ENCODE measurements around the gene TRIM43B. TPM values are rescaled to one million over a fixed set of nuclear protein-coding genes. Genes with fewer than 3 reads are reported as not detected.
"Not testable (repeated sequence)": the region's sequence is repeated elsewhere in the genome, so short reads cannot be mapped to it uniquely, and the experiment has no call there.

The TRIM43B gene
- total RNA-seq, 1 donor from 2014 or later, result not detected

- H3K4me3 Mint-ChIP-seq (ENCODE audit: unreplicated experiment); H3K4me1 Mint-ChIP-seq (ENCODE audit: low read depth); H3K27ac Mint-ChIP-seq (ENCODE audit: unreplicated experiment); DNase-seq (ENCODE audit: low spot score); H3K9me3 Mint-ChIP-seq (ENCODE audit: low read depth); H3K36me3 Mint-ChIP-seq (ENCODE audit: low read depth); H3K27me3 Mint-ChIP-seq (ENCODE audit: low read depth): not testable (repeated sequence)
Measured at GRCh38 chr2:95466572-95466971, 18.0 kb downstream of the TRIM43B start.

GRCh38 chr2:95463292-95463691, 21.3 kb downstream of the TRIM43B start:
- not testable (repeated sequence) for H3K9me3 Mint-ChIP-seq (ENCODE audit: low read depth); H3K36me3 Mint-ChIP-seq (ENCODE audit: low read depth); H3K27me3 Mint-ChIP-seq (ENCODE audit: low read depth); DNase-seq (ENCODE audit: low spot score); H3K27ac Mint-ChIP-seq (ENCODE audit: unreplicated experiment); H3K4me1 Mint-ChIP-seq (ENCODE audit: low read depth); H3K4me3 Mint-ChIP-seq (ENCODE audit: unreplicated experiment)

GRCh38 chr2:95445317-95445716, 39.2 kb downstream of the TRIM43B start:
- H3K4me1 Mint-ChIP-seq (ENCODE audit: low read depth); DNase-seq (ENCODE audit: low spot score); H3K9me3 Mint-ChIP-seq (ENCODE audit: low read depth); H3K27me3 Mint-ChIP-seq (ENCODE audit: low read depth); H3K4me3 Mint-ChIP-seq (ENCODE audit: unreplicated experiment); H3K36me3 Mint-ChIP-seq (ENCODE audit: low read depth); H3K27ac Mint-ChIP-seq (ENCODE audit: unreplicated experiment): not testable (repeated sequence)

GRCh38 chr2:95442474-95443099, 42.0 kb downstream of the TRIM43B start:
- H3K9me3 Mint-ChIP-seq (ENCODE audit: low read depth); H3K4me1 Mint-ChIP-seq (ENCODE audit: low read depth); H3K27ac Mint-ChIP-seq (ENCODE audit: unreplicated experiment); H3K4me3 Mint-ChIP-seq (ENCODE audit: unreplicated experiment); H3K27me3 Mint-ChIP-seq (ENCODE audit: low read depth); DNase-seq (ENCODE audit: low spot score); H3K36me3 Mint-ChIP-seq (ENCODE audit: low read depth): not testable (repeated sequence)

DNA sequence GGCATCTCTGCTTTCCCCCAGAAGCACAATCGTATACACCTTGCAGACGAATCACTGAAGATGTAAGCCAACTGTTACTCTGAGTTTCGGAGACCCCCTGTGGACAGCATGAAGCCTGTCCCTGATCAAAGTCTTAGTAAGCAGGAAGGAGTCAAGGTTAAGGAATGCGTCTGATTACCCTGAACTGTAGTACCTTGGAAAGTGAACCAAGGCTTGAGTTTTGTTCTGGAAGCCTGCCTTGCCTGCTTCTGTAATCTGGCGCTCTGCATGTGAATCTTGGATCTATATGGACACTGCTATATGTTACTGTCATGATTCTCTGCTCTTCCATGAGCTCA, 48.7 kb downstream of the TRIM43B start:
- not testable (repeated sequence) for H3K4me3 Mint-ChIP-seq (ENCODE audit: unreplicated experiment); H3K9me3 Mint-ChIP-seq (ENCODE audit: low read depth); H3K36me3 Mint-ChIP-seq (ENCODE audit: low read depth); H3K27me3 Mint-ChIP-seq (ENCODE audit: low read depth); H3K27ac Mint-ChIP-seq (ENCODE audit: unreplicated experiment); DNase-seq (ENCODE audit: low spot score); H3K4me1 Mint-ChIP-seq (ENCODE audit: low read depth)

DNA sequence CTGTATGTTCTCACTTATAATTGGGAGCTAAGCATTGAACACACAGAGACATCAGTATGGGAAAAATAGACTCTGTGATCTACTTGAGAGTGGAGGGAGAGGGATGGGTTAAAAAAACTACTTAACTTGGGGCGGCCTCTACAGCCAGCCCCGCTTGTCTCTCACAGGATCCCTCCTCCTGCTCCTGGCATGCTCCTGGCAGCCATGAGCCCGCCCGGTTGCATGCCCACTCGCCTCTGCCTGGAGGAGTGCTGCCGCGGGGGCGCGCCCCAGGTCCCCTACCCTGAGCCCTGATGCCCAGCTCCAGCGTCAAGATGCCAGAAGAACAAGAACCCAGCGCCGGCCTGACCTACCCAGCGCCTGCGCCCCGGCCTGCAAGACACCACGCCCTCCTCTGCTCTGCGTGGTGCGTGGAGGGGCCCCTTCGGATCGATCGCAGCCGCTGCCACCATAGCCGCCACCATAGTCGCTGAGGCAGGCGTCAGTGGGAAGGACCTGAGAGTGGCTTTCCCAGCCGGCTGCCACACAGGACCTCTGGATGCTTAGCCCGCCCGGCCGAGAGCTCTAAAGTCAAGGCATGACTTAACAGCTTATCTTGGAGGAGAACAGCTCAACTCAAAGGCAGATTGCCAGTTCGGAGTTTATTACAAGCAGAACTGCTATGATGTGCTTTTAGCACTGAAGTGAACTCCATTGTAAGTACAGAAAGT, 49.2 kb downstream of the TRIM43B start:
- not testable (repeated sequence) for H3K4me1 Mint-ChIP-seq (ENCODE audit: low read depth); H3K36me3 Mint-ChIP-seq (ENCODE audit: low read depth); H3K4me3 Mint-ChIP-seq (ENCODE audit: unreplicated experiment); DNase-seq (ENCODE audit: low spot score); H3K27me3 Mint-ChIP-seq (ENCODE audit: low read depth); H3K9me3 Mint-ChIP-seq (ENCODE audit: low read depth); H3K27ac Mint-ChIP-seq (ENCODE audit: unreplicated experiment)

DNA sequence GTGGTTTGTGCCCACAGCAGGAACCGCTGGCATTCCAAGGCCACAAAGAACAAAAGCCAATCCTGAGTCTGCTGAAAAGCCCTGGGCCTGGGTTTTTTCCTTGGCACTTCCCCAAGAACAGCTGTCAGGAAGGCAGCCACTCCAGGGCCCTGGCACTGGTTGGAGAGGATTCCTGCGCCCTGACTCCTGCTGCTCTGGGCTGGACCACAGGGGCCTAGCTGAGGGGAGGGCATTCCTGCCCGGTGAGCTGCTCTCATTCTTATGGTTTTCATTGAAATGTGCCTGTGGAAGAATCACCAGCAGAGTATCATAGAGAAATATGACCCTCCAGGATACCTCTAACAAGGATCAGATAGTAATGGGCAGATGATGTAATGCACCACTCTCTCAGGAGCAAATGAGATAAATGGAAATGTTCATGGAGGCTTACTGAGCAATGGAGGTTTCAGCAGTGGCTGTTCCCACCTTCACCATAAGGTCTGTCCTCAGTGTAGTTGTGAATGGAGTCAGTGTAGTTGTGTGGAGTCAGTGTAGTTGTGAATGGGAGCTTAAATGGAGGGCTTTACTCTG, 50.0 kb downstream of the TRIM43B start:
- H3K36me3 Mint-ChIP-seq (ENCODE audit: low read depth); H3K4me3 Mint-ChIP-seq (ENCODE audit: unreplicated experiment); H3K27me3 Mint-ChIP-seq (ENCODE audit: low read depth); H3K4me1 Mint-ChIP-seq (ENCODE audit: low read depth); H3K9me3 Mint-ChIP-seq (ENCODE audit: low read depth): not testable (repeated sequence)
- H3K27ac Mint-ChIP-seq (ENCODE audit: unreplicated experiment), result peak overlapping the region; percentile 79
- peak; percentile 93 for DNase-seq (ENCODE audit: low spot score)

DNA sequence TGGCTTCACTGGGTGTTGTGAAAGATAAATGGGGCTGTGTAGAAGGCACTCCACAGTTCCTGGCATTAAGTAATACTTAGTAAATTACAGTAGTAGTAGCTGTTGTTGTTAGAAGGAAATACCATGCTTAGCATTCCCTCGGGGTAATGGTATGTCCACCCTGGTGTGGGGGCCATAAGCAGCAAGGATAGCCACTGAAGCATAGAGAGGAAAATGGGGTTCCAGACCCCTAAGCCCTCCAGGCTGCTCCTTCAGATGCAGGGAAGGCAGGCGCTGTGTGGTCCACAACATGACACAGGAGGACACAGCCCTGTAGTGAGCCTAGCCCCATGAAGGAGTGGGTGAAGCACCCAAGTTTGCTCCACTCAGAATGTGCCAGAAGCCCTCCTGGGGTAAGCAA, 50.6 kb downstream of the TRIM43B start:
- not testable (repeated sequence) for H3K9me3 Mint-ChIP-seq (ENCODE audit: low read depth); H3K4me1 Mint-ChIP-seq (ENCODE audit: low read depth); H3K36me3 Mint-ChIP-seq (ENCODE audit: low read depth); H3K27me3 Mint-ChIP-seq (ENCODE audit: low read depth); H3K4me3 Mint-ChIP-seq (ENCODE audit: unreplicated experiment); DNase-seq (ENCODE audit: low spot score); H3K27ac Mint-ChIP-seq (ENCODE audit: unreplicated experiment)

DNA sequence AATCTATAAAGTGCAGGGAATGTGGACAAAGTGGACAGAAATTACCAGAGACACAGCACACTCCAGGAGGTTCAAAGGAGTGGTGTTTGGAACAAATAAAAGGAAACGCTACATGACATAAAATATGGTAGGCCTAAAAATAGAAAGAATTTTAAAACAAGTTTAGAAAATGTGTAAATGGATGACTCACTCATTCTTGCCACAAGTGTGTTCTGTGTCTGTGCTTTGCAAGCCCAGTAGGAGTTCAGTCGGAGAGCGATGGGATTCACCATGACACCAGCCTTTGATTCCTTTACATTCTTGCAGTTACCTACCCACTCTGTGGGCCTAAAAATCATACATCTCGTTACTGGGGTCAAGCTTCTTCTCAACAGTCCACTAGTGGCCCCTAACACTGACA, 51.2 kb downstream of the TRIM43B start:
- not testable (repeated sequence) for DNase-seq (ENCODE audit: low spot score); H3K36me3 Mint-ChIP-seq (ENCODE audit: low read depth); H3K27me3 Mint-ChIP-seq (ENCODE audit: low read depth); H3K27ac Mint-ChIP-seq (ENCODE audit: unreplicated experiment); H3K9me3 Mint-ChIP-seq (ENCODE audit: low read depth); H3K4me1 Mint-ChIP-seq (ENCODE audit: low read depth); H3K4me3 Mint-ChIP-seq (ENCODE audit: unreplicated experiment)

- not testable (repeated sequence) for H3K27ac Mint-ChIP-seq (ENCODE audit: unreplicated experiment); H3K27me3 Mint-ChIP-seq (ENCODE audit: low read depth); H3K4me1 Mint-ChIP-seq (ENCODE audit: low read depth); H3K9me3 Mint-ChIP-seq (ENCODE audit: low read depth); DNase-seq (ENCODE audit: low spot score); H3K36me3 Mint-ChIP-seq (ENCODE audit: low read depth); H3K4me3 Mint-ChIP-seq (ENCODE audit: unreplicated experiment)
Measured at GRCh38 chr2:95429748-95430467, 54.6 kb downstream of the TRIM43B start.

DNA sequence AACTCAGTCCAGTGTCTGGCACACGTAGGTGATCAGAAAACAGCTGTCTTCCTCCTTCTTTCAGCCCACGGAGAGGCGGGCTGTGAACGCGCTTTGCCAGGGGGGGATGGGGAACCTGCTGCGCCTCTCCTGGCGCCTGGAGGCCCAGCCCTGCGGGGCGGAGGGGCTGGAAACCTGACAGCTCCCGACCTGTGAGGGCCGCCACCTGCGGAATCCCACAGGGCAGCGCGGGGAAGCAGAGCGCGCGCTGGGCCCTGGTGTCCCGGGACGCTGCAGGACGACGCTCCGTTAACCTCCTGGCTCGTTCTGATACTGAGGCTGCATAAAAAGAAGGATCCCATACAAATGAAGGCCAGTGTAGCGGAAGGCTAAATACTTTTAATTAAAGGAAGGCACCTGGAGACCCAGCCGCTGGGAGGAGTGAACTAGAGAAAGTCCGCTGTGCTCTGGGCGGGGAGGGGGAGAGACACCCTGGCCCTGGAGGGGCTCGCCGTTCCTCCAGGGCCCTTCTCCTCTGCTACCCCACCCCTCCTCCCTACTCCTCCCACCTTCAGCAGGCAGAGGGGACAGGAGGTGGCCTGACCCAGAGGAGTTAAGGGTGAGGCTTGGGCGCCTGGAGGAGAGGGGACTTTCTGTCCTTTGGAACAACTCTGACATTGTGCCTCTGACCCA, 57.2 kb downstream of the TRIM43B start:
- not testable (repeated sequence) for H3K36me3 Mint-ChIP-seq (ENCODE audit: low read depth); H3K27ac Mint-ChIP-seq (ENCODE audit: unreplicated experiment); H3K9me3 Mint-ChIP-seq (ENCODE audit: low read depth); H3K4me1 Mint-ChIP-seq (ENCODE audit: low read depth); H3K4me3 Mint-ChIP-seq (ENCODE audit: unreplicated experiment); DNase-seq (ENCODE audit: low spot score)
- H3K27me3 Mint-ChIP-seq (ENCODE audit: low read depth), result peaks cover 11% of the 10 kb centered on the region
